SK-N-MC (cell line): ENCODE results near the gene CHST1.

Experiments
- EZH2 ChIP-seq: fragments of 200-600 bp; sonication (generic); IDR thresholded peaks from one replicate; pipeline ENCODE4 v1.6.1; 2017; ENCODE audit warnings: antibody characterized with exemption
- FOXP2 ChIP-seq: optimal IDR thresholded peaks from 2 replicates; pipeline ENCODE3; 2011; ENCODE audit warnings: mild to moderate bottlenecking, moderate library complexity; ENCODE audit not compliant: insufficient read depth; ENCODE audit errors: extremely low read length, control extremely low read depth
- POLR2AphosphoS5 ChIP-seq: IDR thresholded peaks from 2 replicates; pipeline ENCODE4 v1.6.1; 2012; ENCODE audit warnings: mild to moderate bottlenecking, low read depth, low read length, borderline replicate concordance

- TF ChIP-seq EZH2 (no peak), POLR2AphosphoS5 (no peak), FOXP2 (no peak)
Observed at GRCh38 chr11:45651841-45652749, 13.3 kb downstream of the CHST1 start.
